Measurements from ENCODE around the gene CCDC91.

DNA sequence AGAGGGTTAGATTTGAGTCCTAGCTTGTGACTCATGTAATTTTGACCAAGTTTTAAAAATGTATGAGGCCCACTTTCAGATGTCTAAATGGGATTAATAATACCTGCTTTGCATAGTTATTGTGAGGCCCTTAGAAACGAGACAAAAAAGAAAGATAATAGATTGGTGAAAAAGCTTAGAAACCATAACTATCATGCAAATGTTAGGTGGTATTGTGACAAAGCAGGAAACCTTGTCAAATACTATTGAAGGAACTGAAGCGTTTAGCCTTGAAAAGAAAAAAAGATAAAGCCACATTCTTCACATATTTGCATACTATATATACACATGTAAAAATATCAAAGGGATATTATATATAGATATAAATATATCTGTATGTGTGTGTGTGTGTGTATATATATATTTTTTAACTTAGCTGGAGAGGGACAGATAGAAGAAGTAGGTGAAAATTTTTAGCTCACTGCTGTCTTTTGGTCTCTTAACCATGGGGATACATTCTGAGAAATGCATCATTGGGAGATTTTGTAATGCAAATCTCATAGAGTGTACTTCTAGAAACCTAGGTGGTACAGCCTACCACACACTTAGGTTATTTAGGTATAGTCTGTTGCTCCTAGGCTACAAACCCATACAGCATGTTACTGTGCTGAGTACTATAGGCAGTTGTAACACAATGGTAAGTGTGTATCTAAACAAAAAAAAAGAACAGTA is 270.3 kb downstream of the CCDC91 start:
- TF ChIP-seq CTCF (IDR thresholded peaks at IDR 0.05) (no peak), POLR2A (IDR thresholded peaks at IDR 0.05) (no peak)
